MM.1S (cell line): ENCODE measurements around the gene PPP2R2C.

Experiments
- DNase-seq: peaks from one replicate; pipeline ENCODE4 v3.0.0-alpha.2; 2015
- H2AFZ ChIP-seq: fragments of 300-600 bp; sonication (generic); 2 replicates; pipeline ENCODE4 v1.6.0; 2016; ENCODE audit warnings: antibody characterized with exemption, low read length
- H3F3A ChIP-seq: fragments of 300-600 bp; sonication (generic); 2 replicates; pipeline ENCODE4 v1.6.1; 2016; ENCODE audit warnings: mild to moderate bottlenecking, antibody characterized with exemption, low read length, moderate library complexity, mixed read lengths; ENCODE audit not compliant: insufficient read depth
- H3K27ac ChIP-seq: fragments of 300-600 bp; sonication (generic); 2 replicates; pipeline ENCODE4 v1.5.1; 2016; ENCODE audit warnings: mild to moderate bottlenecking, low read length
- H3K27me3 ChIP-seq: fragments of 300-600 bp; sonication (generic); replicated peaks from 2 replicates; pipeline ENCODE4 v1.6.0; 2016; ENCODE audit warnings: low read length; ENCODE audit not compliant: insufficient read depth
- H3K36me3 ChIP-seq: fragments of 300-600 bp; sonication (generic); replicated peaks from 2 replicates; pipeline ENCODE4 v1.6.1; 2016; ENCODE audit warnings: mild to moderate bottlenecking, low read length, mixed read lengths; ENCODE audit not compliant: insufficient read depth
- H3K4me1 ChIP-seq: fragments of 300-600 bp; sonication (generic); 2 replicates; pipeline ENCODE4 v1.6.1; 2016; ENCODE audit warnings: low read length, mixed read lengths
- H3K4me2 ChIP-seq: fragments of 300-600 bp; sonication (generic); 2 replicates; pipeline ENCODE4 v1.6.0; 2016; ENCODE audit warnings: low read depth, low read length
- H3K4me3 ChIP-seq: fragments of 300-600 bp; sonication (generic); 2 replicates; pipeline ENCODE4 v1.5.1; 2016; ENCODE audit warnings: low read length, mixed read lengths
- H3K79me2 ChIP-seq: fragments of 300-600 bp; sonication (generic); 2 replicates; pipeline ENCODE4 v1.6.1; 2016; ENCODE audit warnings: mixed run types, low read length, mixed read lengths
- H3K9ac ChIP-seq: fragments of 300-600 bp; sonication (generic); 2 replicates; pipeline ENCODE4 v1.6.1; 2016; ENCODE audit warnings: low read length, mixed read lengths
- H3K9me2 ChIP-seq: fragments of 300-600 bp; sonication (generic); replicated peaks from 2 replicates; pipeline ENCODE4 v1.6.1; 2016; ENCODE audit warnings: mild to moderate bottlenecking, low read length, mixed read lengths; ENCODE audit not compliant: insufficient read depth
- H3K9me3 ChIP-seq: fragments of 300-600 bp; sonication (generic); replicated peaks from 2 replicates; pipeline ENCODE4 v1.6.1; 2016; ENCODE audit warnings: mild to moderate bottlenecking, low read length, mixed read lengths; ENCODE audit not compliant: insufficient read depth
- H4K20me1 ChIP-seq: fragments of 300-600 bp; sonication (generic); 2 replicates; pipeline ENCODE4 v1.6.1; 2016; ENCODE audit warnings: mild to moderate bottlenecking, low read length, moderate library complexity, mixed read lengths; ENCODE audit not compliant: insufficient read depth
- EZH2 ChIP-seq: fragments of 300-600 bp; sonication (generic); optimal IDR thresholded peaks from 2 replicates; pipeline ENCODE3; 2017; ENCODE audit warnings: low read depth, mild to moderate bottlenecking, antibody characterized with exemption, low read length, mixed read lengths
- EZH2phosphoT487 ChIP-seq: fragments of 300-600 bp; sonication (generic); IDR thresholded peaks from 2 replicates; pipeline ENCODE4 v1.6.1; 2018; ENCODE audit warnings: antibody characterized with exemption, low read length
- TF ChIP-seq, protein P1 (sequence below): fragments of 300-600 bp; sonication (generic); IDR thresholded peaks from 2 replicates; pipeline ENCODE4 v1.5.1; 2016; ENCODE audit warnings: antibody characterized with exemption, low read length, mixed read lengths

PPP2R2C gene

GRCh38 chr4:6513678-6514077, 41.3 kb upstream of the PPP2R2C start:
- Histone ChIP-seq H3K4me2 (no peak overlapping the region), H3K9me3 (no peaks in the 10 kb centered on the region), H3K9me2 (no peaks in the 10 kb centered on the region), H3K9ac (no peak overlapping the region), H3K4me1 (no peaks in the 10 kb centered on the region), H3K36me3 (no peaks in the 10 kb centered on the region), H3K79me2 (no peaks in the 10 kb centered on the region), H4K20me1 (no peaks in the 10 kb centered on the region), H2AFZ (no peak overlapping the region), H3F3A (no peaks in the 10 kb centered on the region), H3K27ac (no peak overlapping the region), H3K4me3 (no peak overlapping the region), H3K27me3 (peaks cover 41% of the 10 kb centered on the region)
- no peak for DNase-seq
- TF ChIP-seq EZH2 (no peak), EZH2phosphoT487 (no peak)

- Histone ChIP-seq H3K4me3 (no peak overlapping the region), H3K27ac (no peak overlapping the region), H3K9ac (no peak overlapping the region), H3K4me1 (no peaks in the 10 kb centered on the region), H3K4me2 (no peak overlapping the region), H3K36me3 (no peaks in the 10 kb centered on the region), H3K9me2 (no peaks in the 10 kb centered on the region), H4K20me1 (no peaks in the 10 kb centered on the region), H3F3A (no peaks in the 10 kb centered on the region), H2AFZ (no peak overlapping the region), H3K27me3 (peaks cover 23% of the 10 kb centered on the region), H3K79me2 (no peaks in the 10 kb centered on the region), H3K9me3 (no peaks in the 10 kb centered on the region)
- DNase-seq: no peak
- no peak for TF ChIP-seq EZH2
- TF ChIP-seq EZH2phosphoT487: no peak
- TF ChIP-seq, protein P1, sequence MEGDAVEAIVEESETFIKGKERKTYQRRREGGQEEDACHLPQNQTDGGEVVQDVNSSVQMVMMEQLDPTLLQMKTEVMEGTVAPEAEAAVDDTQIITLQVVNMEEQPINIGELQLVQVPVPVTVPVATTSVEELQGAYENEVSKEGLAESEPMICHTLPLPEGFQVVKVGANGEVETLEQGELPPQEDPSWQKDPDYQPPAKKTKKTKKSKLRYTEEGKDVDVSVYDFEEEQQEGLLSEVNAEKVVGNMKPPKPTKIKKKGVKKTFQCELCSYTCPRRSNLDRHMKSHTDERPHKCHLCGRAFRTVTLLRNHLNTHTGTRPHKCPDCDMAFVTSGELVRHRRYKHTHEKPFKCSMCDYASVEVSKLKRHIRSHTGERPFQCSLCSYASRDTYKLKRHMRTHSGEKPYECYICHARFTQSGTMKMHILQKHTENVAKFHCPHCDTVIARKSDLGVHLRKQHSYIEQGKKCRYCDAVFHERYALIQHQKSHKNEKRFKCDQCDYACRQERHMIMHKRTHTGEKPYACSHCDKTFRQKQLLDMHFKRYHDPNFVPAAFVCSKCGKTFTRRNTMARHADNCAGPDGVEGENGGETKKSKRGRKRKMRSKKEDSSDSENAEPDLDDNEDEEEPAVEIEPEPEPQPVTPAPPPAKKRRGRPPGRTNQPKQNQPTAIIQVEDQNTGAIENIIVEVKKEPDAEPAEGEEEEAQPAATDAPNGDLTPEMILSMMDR: no peak
Observed at GRCh38 chr4:6509587-6509986, 37.2 kb upstream of the PPP2R2C start.

DNA sequence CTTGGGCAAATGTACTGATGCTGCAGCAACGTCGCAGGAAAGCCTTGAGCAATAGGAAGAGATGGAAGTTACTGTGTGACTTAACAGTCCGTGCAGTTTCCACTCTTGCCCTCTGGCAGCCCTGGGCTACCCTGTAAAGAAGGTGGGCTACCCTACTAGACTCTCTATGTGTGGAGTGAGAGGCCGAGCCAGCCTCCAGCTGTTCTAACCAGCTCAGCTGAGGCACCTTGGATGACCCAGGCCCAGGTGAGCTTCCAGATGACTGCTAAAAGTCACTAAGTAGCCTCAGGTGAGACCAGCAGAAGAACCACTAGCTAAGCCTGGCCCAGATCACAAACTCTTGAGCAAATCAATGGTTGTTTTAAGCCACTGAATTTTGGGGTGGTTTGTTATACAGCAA, 34.9 kb upstream of the PPP2R2C start:
- Histone ChIP-seq H3K9me2 (no peaks in the 10 kb centered on the region), H3K4me3 (no peak overlapping the region), H3K9ac (no peak overlapping the region), H2AFZ (no peak overlapping the region), H4K20me1 (no peaks in the 10 kb centered on the region), H3K9me3 (no peaks in the 10 kb centered on the region), H3F3A (no peaks in the 10 kb centered on the region), H3K27ac (no peak overlapping the region), H3K27me3 (peaks cover 36% of the 10 kb centered on the region), H3K4me1 (no peaks in the 10 kb centered on the region), H3K4me2 (no peak overlapping the region), H3K79me2 (no peaks in the 10 kb centered on the region), H3K36me3 (no peaks in the 10 kb centered on the region)
- TF ChIP-seq EZH2phosphoT487 (no peak), EZH2 (no peak)
- TF ChIP-seq, protein P1: no peak
- no peak for DNase-seq

GRCh38 chr4:6506616-6507140, 34.3 kb upstream of the PPP2R2C start:
- Histone ChIP-seq H3F3A (no peaks in the 10 kb centered on the region), H3K4me3 (no peak overlapping the region), H3K27ac (no peak overlapping the region), H3K9ac (no peak overlapping the region), H4K20me1 (no peaks in the 10 kb centered on the region), H3K9me2 (no peaks in the 10 kb centered on the region), H3K27me3 (peaks cover 43% of the 10 kb centered on the region), H3K79me2 (no peaks in the 10 kb centered on the region), H3K4me2 (no peak overlapping the region), H3K36me3 (no peaks in the 10 kb centered on the region), H3K4me1 (no peaks in the 10 kb centered on the region), H3K9me3 (no peaks in the 10 kb centered on the region), H2AFZ (no peak overlapping the region)
- DNase-seq: no peak
- TF ChIP-seq EZH2: no peak
- TF ChIP-seq, protein P1: no peak
- TF ChIP-seq EZH2phosphoT487: no peak
